Astrocyte of the spinal cord (primary cell): ENCODE data around the gene ZFAND3.

Experiments used
- DNase-seq: peaks from one replicate; pipeline ENCODE4 v3.0.0; 2011; ENCODE audit warnings: low read depth, low spot score
- H3K4me3 ChIP-seq: 2 replicates; pipeline ENCODE4 v1.5.1; 2011; ENCODE audit warnings: low read depth, mild to moderate bottlenecking, low read length, moderate library complexity
- CTCF ChIP-seq: IDR thresholded peaks from 2 replicates; pipeline ENCODE4 v1.5.1; 2012; ENCODE audit warnings: low read depth, mild to moderate bottlenecking, low read length, inconsistent platforms
- in situ Hi-C: cut with HindIII; loops from 2 replicates; pipeline ENCODE4 v1.10.0; 2017; ENCODE audit warnings: low sequenced_read_pairs

Gene ZFAND3

GRCh38 chr6:37818536-37819176, 871 bp upstream of the ZFAND3 start:
- TF ChIP-seq CTCF, result no peak
- in situ Hi-C loops, result no loop called here
- H3K4me3 ChIP-seq, result peak overlapping the region; percentile 59
- peak; percentile 98 for DNase-seq

GRCh38 chr6:37819802-37820717, 533 bp downstream of the ZFAND3 start:
- DNase-seq, result peak; percentile 49
- TF ChIP-seq CTCF, result no peak
- in situ Hi-C loops, result no loop called here
- peak overlapping the region; percentile 59 for H3K4me3 ChIP-seq

GRCh38 chr6:37820718-37821079, 1.2 kb downstream of the ZFAND3 start:
- peak overlapping the region; percentile 59 for H3K4me3 ChIP-seq
- TF ChIP-seq CTCF, result no peak
- in situ Hi-C loops, result no loop called here
- no peak for DNase-seq

GRCh38 chr6:37821446-37821845, 1.9 kb downstream of the ZFAND3 start:
- peak overlapping the region; percentile 59 for H3K4me3 ChIP-seq
- in situ Hi-C loops, result no loop called here
- TF ChIP-seq CTCF, result no peak
- DNase-seq, result no peak

- DNase-seq, result peak; percentile 35
- in situ Hi-C loops, result no loop called here
- no peak overlapping the region for H3K4me3 ChIP-seq
- no peak for TF ChIP-seq CTCF
These were observed 3.5 kb downstream of the ZFAND3 start for GRCh38 chr6:37822851-37823682.

- TF ChIP-seq CTCF, result no peak
- in situ Hi-C loops, result no loop called here
- no peak overlapping the region for H3K4me3 ChIP-seq
- no peak for DNase-seq
These were observed 4.6 kb downstream of the ZFAND3 start for GRCh38 chr6:37824170-37824569.
